Kidney epithelial cell (primary cell): ENCODE measurements around the gene AGBL2. TPM values are rescaled to one million over a fixed set of nuclear protein-coding genes. Genes with fewer than 3 reads are reported as not detected.

ENCODE experiments used
- DNase-seq: peaks from one replicate; pipeline ENCODE4 v3.0.0-alpha.2; 2010; ENCODE audit warnings: low read depth
- H3K27me3 ChIP-seq: 2 replicates; pipeline ENCODE4 v1.6.0; 2011; ENCODE audit warnings: low read length; ENCODE audit not compliant: control insufficient read depth, insufficient read depth
- H3K36me3 ChIP-seq: 2 replicates; pipeline ENCODE4 v1.5.1; 2011; ENCODE audit warnings: low read length; ENCODE audit not compliant: control insufficient read depth, insufficient read depth
- H3K4me3 ChIP-seq: 2 replicates; pipeline ENCODE4 v1.5.1; 2011; ENCODE audit warnings: low read depth, mild to moderate bottlenecking, control low read depth, low read length
- total RNA-seq: library from RNA; depleted of rRNA; stranded (reverse); fragments of >200 nt; gene quantifications from 2 replicates; pipeline ENCODE4 v1.2.3, GENCODE V29; 2015
- TF ChIP-seq, protein P1 (sequence below): IDR thresholded peaks from 2 replicates; pipeline ENCODE4 v1.5.1; 2011; ENCODE audit warnings: mild to moderate bottlenecking, moderate library complexity, low read length, control low read depth, inconsistent platforms; ENCODE audit not compliant: insufficient read depth, poor library complexity, severe bottlenecking

The AGBL2 gene
- total RNA-seq, 1 donor from 2014 or later, result 0.29 TPM

- TF ChIP-seq, protein P1, sequence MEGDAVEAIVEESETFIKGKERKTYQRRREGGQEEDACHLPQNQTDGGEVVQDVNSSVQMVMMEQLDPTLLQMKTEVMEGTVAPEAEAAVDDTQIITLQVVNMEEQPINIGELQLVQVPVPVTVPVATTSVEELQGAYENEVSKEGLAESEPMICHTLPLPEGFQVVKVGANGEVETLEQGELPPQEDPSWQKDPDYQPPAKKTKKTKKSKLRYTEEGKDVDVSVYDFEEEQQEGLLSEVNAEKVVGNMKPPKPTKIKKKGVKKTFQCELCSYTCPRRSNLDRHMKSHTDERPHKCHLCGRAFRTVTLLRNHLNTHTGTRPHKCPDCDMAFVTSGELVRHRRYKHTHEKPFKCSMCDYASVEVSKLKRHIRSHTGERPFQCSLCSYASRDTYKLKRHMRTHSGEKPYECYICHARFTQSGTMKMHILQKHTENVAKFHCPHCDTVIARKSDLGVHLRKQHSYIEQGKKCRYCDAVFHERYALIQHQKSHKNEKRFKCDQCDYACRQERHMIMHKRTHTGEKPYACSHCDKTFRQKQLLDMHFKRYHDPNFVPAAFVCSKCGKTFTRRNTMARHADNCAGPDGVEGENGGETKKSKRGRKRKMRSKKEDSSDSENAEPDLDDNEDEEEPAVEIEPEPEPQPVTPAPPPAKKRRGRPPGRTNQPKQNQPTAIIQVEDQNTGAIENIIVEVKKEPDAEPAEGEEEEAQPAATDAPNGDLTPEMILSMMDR, result no peak
- H3K36me3 ChIP-seq, result peaks cover 4% of the 10 kb centered on the region
- H3K4me3 ChIP-seq, result no peak overlapping the region
- H3K27me3 ChIP-seq, result no peaks in the 10 kb centered on the region
- DNase-seq, result no peak
These were observed 16.3 kb upstream of the AGBL2 start for GRCh38 chr11:47731475-47731874.

- no peak for DNase-seq
- Histone ChIP-seq H3K36me3 (peaks cover 8% of the 10 kb centered on the region), H3K27me3 (no peaks in the 10 kb centered on the region), H3K4me3 (no peak overlapping the region)
- TF ChIP-seq, protein P1, result no peak
These were observed 11.8 kb upstream of the AGBL2 start for GRCh38 chr11:47726878-47727514.

GRCh38 chr11:47726118-47726442, 10.9 kb upstream of the AGBL2 start:
- no peak for DNase-seq
- peaks cover 8% of the 10 kb centered on the region for H3K36me3 ChIP-seq
- no peak overlapping the region for H3K4me3 ChIP-seq
- no peaks in the 10 kb centered on the region for H3K27me3 ChIP-seq
- TF ChIP-seq, protein P1, result no peak

DNA sequence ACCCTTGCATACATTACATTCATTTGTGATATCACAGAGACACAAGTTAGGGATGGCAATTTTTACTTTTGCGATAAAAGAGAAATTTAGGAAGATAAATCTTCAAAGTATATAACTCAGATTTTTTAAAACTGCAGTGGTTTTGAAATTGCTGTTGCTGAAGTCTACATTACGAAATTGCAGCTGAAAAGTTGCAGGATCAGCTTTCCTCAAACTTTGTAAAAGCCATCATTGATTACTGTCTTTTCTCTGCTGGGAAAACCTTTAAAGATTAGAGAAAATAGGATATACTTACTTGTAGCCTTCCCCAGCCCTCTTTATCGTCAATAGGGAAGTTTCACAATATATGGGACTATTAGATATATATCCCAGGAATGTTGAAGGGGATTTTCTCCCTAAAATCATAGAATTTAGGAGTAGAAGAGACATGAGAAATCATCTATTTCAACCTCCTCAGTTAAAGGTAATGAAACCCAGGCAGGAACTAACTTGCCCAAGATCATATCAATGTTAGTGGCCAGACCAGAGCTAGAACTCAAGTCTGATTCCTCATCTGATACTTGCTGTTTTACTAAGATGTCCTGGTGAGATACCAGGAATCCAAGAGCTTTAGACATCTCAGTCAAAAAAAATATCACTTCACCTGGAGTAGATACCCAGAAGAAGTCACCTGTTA, 10.4 kb upstream of the AGBL2 start:
- peaks cover 8% of the 10 kb centered on the region for H3K36me3 ChIP-seq
- no peak overlapping the region for H3K4me3 ChIP-seq
- H3K27me3 ChIP-seq, result no peaks in the 10 kb centered on the region
- TF ChIP-seq, protein P1, result no peak
- no peak for DNase-seq

DNA sequence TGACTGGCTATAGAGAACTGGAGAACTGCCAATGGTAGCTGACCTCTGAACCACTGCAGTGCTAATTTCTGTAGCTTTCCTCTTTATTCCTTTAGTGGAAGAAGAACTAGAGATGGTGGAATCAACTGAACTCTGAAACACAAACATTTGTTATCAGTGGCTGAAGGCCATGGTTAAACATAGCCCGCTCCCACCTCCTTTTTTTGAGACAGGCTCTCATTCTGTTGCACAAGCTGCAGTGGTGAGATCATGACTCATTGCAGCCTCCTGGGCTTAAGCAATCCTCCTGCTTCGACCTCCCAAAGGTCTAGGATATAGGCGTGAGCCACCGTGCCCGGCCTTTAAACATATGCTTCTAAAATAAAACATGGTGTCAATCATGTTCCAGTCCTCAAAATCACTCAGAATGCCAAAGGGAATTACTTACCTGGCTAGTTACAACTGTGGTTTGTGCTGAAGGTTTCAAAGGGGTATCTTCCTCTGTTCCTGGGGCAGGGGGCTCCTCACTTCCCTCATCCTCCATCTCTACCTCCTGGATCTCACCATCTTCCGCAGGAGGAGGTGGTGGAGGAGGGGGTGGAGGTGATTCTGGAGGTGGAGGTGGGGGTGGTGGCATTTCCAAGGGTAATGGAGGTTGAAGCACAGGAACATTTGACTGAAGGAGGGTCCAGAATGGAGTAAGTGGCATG, 9.0 kb upstream of the AGBL2 start:
- H3K27me3 ChIP-seq, result no peaks in the 10 kb centered on the region
- H3K36me3 ChIP-seq, result peaks cover 8% of the 10 kb centered on the region
- no peak overlapping the region for H3K4me3 ChIP-seq
- TF ChIP-seq, protein P1, result no peak
- peak; percentile 5 for DNase-seq
